GM19328 (cell line): Measurements from ENCODE around the gene MTNR1A.

Experiments used
- ATAC-seq: cut with Tn5 transposase; IDR thresholded peaks from one replicate; pipeline ENCODE4 v1.9.1; 2021; ENCODE audit warnings: mild to moderate bottlenecking, moderate library complexity; ENCODE audit not compliant: unreplicated experiment

The MTNR1A gene

DNA sequence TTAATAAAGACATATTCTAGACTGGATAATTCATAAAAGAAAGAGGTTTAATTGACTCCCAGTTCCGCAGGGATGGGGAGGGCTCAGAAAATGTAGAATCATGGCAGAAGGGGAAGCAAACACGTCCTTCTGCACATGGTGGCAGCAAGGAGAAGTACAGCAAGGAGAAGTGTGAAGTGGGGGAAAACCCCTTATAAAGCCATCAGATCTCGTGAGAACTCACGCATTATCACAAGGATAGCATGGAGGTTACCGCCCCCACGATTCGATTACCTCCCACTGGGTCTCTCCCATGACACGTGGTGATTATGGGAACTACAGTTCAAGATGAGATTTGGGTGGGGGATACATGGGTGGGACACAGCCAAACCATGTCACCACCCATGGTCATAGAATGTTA lies 58.3 kb downstream of the MTNR1A start:
- ATAC-seq, result no peak

- no peak for ATAC-seq
Measured at GRCh38 chr4:186494496-186494895, 60.9 kb downstream of the MTNR1A start.

DNA sequence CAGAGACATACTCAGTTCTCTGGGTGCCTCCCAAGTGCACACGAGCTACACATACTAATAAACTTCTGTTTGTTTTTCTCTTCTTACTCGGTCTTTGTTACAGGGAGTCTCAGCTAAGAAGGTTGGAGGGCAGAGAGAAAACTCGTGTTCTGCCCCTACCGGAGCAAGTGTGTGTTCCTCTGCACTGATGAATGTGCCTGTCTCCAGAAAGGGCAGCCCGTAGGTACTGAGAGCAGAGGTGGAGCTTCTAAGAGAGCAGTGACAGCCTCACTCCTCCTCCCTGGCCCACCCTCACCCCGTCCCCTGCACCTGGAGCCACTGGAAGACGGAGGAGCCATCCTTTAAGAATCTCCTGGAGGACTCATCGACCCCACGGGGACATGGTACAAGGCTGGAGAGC lies 67.6 kb downstream of the MTNR1A start:
- no peak for ATAC-seq

- ATAC-seq, result no peak
Measured at GRCh38 chr4:186486172-186486571, 69.2 kb downstream of the MTNR1A start.

DNA sequence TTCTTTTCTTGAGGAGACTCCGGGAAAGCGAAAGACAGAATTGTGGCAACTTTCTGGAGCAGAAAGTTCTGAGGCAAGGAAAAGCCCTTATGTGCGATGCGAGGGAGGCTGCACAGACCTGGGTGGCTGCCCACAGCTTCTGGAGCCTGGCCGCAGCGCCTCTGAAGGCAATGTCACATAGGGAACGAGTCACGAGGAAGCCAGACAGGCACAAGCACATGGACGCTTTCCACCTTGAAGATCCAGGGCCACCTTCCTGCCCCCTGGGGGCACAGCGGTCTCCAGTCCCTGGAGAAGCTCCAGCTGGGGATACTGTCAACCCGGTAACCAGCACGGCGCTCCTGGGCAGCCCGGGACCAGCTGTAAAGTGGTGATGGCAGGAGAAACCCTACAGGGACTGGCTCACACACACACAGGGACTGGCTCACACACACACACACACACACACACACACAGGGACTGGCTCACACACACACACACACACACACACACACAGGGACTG lies 69.8 kb downstream of the MTNR1A start:
- ATAC-seq, result no peak

DNA sequence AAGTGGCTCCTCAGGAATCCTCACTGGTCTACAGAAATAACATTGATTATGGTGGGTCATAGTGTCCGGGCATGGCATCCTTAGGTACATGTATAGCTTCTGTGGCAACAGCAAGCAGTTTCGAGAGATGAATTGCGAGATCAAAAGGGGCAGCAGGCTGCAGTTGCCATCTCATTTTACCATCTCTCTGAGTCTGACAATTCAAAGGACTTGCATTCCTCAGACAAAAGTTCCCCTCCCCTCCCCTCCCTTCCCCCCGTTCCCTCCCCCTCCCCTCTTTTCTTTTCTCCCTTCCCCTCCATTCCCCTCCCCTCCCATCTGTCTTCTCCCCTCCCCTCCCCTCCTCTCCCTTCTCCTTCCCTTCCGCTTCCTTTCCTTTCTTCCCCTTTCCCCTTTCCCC lies 70.2 kb downstream of the MTNR1A start:
- ATAC-seq, result no peak

GRCh38 chr4:186483656-186484055 lies 71.7 kb downstream of the MTNR1A start:
- ATAC-seq, result no peak
